Measurements from ENCODE around the gene PEBP1. TPM values are rescaled to one million over a fixed set of nuclear protein-coding genes. Genes with fewer than 3 reads are reported as not detected.
"Not testable (repeated sequence)": the region's sequence is repeated elsewhere in the genome, so short reads cannot be mapped to it uniquely, and the experiment has no call there.

Gene PEBP1
- total RNA-seq, 1 donor from 2014 or later, result 285 TPM

DNA sequence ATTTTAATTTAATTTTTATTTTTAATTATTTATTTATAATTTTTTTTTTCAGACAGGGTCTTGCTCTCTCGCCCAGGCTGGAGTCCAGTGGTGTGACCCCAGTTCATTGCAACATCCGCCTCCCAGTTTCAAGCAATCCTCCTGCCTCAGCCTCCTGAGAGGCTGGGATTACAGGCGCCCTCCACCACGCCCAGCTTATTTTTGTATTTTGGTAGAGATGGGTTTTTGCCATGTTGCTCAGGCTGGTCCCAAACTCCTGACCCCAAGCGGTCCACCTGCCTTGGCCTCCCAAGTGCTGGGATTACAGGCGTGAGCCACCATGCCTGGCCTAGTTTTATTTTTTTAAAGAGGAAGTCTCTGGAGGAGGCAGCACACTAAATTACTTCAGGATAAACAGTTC lies 13.7 kb upstream of the PEBP1 start:
- Mint-ChIP-seq H3K27me3 (no peaks in the 10 kb centered on the region), H3K4me3 (no peak overlapping the region), H3K4me1 (ENCODE audit: unreplicated experiment) (peaks cover 12% of the 10 kb centered on the region), H3K36me3 (no peaks in the 10 kb centered on the region), H3K9me3 (no peaks in the 10 kb centered on the region), H3K27ac (no peak overlapping the region)
- no peak for DNase-seq (ENCODE audit: extremely low spot score, unreplicated experiment)
- TF ChIP-seq, protein P1, sequence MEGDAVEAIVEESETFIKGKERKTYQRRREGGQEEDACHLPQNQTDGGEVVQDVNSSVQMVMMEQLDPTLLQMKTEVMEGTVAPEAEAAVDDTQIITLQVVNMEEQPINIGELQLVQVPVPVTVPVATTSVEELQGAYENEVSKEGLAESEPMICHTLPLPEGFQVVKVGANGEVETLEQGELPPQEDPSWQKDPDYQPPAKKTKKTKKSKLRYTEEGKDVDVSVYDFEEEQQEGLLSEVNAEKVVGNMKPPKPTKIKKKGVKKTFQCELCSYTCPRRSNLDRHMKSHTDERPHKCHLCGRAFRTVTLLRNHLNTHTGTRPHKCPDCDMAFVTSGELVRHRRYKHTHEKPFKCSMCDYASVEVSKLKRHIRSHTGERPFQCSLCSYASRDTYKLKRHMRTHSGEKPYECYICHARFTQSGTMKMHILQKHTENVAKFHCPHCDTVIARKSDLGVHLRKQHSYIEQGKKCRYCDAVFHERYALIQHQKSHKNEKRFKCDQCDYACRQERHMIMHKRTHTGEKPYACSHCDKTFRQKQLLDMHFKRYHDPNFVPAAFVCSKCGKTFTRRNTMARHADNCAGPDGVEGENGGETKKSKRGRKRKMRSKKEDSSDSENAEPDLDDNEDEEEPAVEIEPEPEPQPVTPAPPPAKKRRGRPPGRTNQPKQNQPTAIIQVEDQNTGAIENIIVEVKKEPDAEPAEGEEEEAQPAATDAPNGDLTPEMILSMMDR (conservative IDR thresholded peaks at IDR 0.05), result no peak

DNA sequence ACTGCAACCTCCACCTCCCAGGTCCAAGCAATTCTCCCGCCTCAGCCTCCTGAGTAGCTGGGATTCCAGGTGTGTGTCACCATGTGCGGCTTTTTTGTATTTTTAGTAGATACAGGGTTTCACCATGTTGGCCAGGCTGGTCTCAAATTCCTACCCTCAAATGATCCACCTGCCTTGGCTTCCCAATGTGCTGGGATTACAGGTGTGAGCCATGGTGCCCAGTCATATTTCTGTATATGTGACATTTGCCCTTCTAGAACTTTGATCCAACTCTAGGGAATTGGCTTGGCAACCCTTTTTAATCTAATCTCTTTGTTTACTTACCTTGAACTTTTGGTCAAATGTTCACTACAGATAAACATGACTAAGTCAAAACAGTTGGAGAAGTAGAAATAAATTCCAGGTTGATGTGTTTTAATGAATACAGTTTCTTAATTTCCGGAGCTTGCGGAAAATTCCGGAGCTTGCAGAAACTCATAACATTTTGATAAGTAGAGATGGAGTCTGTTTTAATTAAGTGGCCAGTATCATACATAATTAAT lies 11.5 kb upstream of the PEBP1 start:
- TF ChIP-seq, protein P1 (conservative IDR thresholded peaks at IDR 0.05), result no peak
- Mint-ChIP-seq H3K4me3 (no peak overlapping the region), H3K4me1 (ENCODE audit: unreplicated experiment) (peaks cover 12% of the 10 kb centered on the region), H3K36me3 (no peaks in the 10 kb centered on the region), H3K27ac (peak overlapping the region; percentile 7), H3K27me3 (no peaks in the 10 kb centered on the region), H3K9me3 (no peaks in the 10 kb centered on the region)
- no peak for DNase-seq (ENCODE audit: extremely low spot score, unreplicated experiment)

DNA sequence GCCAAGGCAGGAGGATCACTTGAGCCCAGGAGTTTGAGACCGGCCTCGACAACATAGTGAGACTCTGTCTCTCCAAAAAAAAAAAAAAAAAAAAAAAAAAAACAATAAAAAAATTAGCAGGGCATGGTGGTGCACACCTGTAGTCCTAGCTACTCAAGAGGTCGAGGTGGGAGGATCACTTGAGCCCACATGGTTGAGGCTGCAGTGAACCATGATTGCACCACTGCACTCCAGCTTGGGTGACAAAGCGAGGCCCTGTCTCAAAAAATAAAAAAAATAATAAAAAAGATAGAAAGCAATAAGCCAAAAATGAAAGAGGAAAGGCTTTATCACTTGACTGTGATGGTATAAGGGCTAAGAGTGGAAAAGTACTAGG lies 10.2 kb upstream of the PEBP1 start:
- Mint-ChIP-seq H3K27ac (no peak overlapping the region), H3K27me3 (no peaks in the 10 kb centered on the region), H3K9me3 (no peaks in the 10 kb centered on the region), H3K4me1 (ENCODE audit: unreplicated experiment) (peaks cover 7% of the 10 kb centered on the region), H3K36me3 (no peaks in the 10 kb centered on the region), H3K4me3 (no peak overlapping the region)
- TF ChIP-seq, protein P1 (conservative IDR thresholded peaks at IDR 0.05), result no peak
- DNase-seq (ENCODE audit: extremely low spot score, unreplicated experiment), result no peak

DNA sequence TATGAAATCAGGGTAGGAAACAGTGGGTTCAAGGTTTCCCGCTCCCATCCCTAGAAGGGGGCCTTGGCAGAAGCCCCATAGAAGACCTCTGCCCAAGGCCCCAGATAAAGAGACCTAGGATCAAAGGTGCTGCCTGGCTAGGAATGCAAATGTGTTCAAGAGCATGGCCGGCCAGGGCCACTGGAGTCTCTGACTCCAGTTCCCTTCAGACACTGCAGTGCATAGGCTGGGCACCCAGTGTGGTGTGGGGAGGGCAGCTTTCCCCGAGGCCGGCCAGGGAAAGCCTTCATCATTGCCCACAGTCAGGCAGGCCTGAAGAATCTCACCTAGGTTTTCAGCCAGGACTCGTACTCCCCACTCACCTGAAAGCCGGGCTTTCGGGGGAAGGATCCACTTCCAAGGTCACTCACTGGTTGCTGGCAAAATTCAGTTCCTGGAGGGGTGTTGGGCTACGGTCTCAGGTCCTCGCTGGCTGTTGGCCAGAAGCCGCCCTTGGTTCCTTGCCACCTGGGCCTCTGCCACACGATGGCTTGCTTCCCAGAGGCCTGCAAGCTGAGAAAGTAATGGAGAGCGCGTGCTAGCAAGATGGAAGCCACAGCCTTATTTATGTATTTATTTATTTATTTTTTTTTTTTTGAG lies 9.7 kb upstream of the PEBP1 start:
- Mint-ChIP-seq H3K9me3 (no peaks in the 10 kb centered on the region), H3K4me1 (ENCODE audit: unreplicated experiment) (peaks cover 2% of the 10 kb centered on the region), H3K27ac (no peak overlapping the region), H3K36me3 (no peaks in the 10 kb centered on the region), H3K4me3 (no peak overlapping the region), H3K27me3 (no peaks in the 10 kb centered on the region)
- TF ChIP-seq, protein P1 (conservative IDR thresholded peaks at IDR 0.05), result no peak
- DNase-seq (ENCODE audit: extremely low spot score, unreplicated experiment), result no peak

DNA sequence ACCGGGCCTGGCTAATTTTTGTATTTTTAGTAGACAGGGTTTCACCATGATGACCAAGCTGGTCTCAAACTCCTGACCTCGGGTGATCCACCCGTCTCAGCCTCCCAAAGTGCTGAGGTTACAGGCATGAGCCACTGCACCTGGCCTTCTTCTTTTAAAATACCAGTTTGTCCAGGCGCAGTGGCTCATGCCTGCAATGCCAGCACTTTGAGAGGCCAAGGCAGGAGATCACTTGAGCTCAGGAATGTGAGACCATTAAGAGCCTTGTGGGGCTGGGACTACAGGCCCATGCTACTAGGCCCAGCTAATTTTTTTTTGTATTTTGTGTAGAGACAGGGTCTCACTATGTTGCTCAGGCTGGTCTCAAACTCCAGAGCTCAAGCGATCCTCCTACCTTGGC lies 8.1 kb upstream of the PEBP1 start:
- no peak overlapping the region for H3K4me3 Mint-ChIP-seq
- DNase-seq (ENCODE audit: extremely low spot score, unreplicated experiment), result no peak
- no peak overlapping the region for H3K27ac Mint-ChIP-seq
- H3K27me3 Mint-ChIP-seq, result no peaks in the 10 kb centered on the region
- H3K36me3 Mint-ChIP-seq, result peaks cover 4% of the 10 kb centered on the region
- no peaks in the 10 kb centered on the region for H3K9me3 Mint-ChIP-seq
- peaks cover 8% of the 10 kb centered on the region for H3K4me1 Mint-ChIP-seq (ENCODE audit: unreplicated experiment)
- TF ChIP-seq, protein P1 (conservative IDR thresholded peaks at IDR 0.05), result no peak

DNA sequence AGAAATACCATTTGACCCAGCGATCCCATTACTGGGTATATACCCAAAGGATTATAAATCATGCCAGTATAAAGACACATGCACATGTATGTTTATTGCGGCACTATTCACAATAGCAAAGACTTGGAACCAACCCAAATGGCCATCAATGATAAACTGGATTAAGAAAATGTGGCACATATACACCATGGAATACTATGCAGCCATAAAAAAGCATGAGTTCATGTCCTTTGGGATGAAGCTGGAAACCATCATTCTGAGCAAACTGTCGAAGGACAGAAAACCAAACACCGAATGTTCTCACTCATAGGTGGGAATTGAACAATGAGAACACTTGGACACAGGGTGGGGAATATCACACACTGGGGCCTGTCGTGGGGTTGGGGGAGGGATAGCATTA lies 6.5 kb upstream of the PEBP1 start:
- H3K36me3 Mint-ChIP-seq; H3K9me3 Mint-ChIP-seq; H3K4me1 Mint-ChIP-seq (ENCODE audit: unreplicated experiment); H3K27me3 Mint-ChIP-seq; H3K4me3 Mint-ChIP-seq; H3K27ac Mint-ChIP-seq; DNase-seq (ENCODE audit: extremely low spot score, unreplicated experiment): not testable (repeated sequence)
